GM18505 (cell line): ENCODE results near the gene C1QL4.
"Not testable (repeated sequence)": the region's sequence is repeated elsewhere in the genome, so short reads cannot be mapped to it uniquely, and the experiment has no call there.

ENCODE experiments used
- ATAC-seq: cut with Tn5 transposase; IDR thresholded peaks from one replicate; pipeline ENCODE4 v1.9.1; 2021; ENCODE audit not compliant: unreplicated experiment
- POLR2A ChIP-seq: IDR thresholded peaks from 4 replicates; pipeline ENCODE4 v1.6.1; 2011; ENCODE audit warnings: borderline replicate concordance; ENCODE audit not compliant: insufficient read depth, insufficient read length; ENCODE audit errors: extremely low read depth

Gene C1QL4

GRCh38 chr12:49314811-49315210, 22.2 kb downstream of the C1QL4 start:
- no peak for ATAC-seq
- no peak for TF ChIP-seq POLR2A

DNA sequence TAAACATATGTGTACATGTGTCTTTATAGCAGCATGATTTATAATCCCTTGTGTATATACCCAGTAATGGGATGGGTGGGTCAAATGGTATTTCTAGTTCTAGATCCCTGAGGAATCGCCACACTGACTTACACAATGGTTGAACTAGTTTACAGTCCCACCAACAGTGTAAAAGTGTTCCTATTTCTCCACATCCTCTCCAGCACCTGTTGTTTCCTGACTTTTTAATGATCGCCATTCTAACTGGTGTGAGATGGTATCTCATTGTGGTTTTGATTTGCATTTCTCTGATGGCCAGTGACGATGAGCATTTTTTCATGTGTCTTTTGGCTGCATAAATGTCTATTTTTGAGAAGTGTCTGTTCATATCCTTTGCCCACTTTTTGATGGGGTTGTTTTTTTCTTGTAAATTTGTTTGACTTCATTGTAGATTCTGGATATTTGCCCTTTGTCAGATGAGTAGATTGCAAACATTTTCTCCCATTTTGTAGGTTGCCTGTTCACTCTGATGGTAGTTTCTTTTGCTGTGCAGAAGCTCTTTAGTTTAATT, 26.5 kb downstream of the C1QL4 start:
- ATAC-seq = not testable (repeated sequence)

- ATAC-seq = no peak
- no peak for TF ChIP-seq POLR2A
These were observed 27.6 kb downstream of the C1QL4 start for GRCh38 chr12:49309386-49309785.

- TF ChIP-seq POLR2A = no peak
- no peak for ATAC-seq
These were observed 31.1 kb downstream of the C1QL4 start for GRCh38 chr12:49305762-49306510.

- TF ChIP-seq POLR2A = no peak
- ATAC-seq = no peak
These were observed 32.8 kb downstream of the C1QL4 start for GRCh38 chr12:49304161-49304560.

- no peak for TF ChIP-seq POLR2A
- ATAC-seq = no peak
These were observed 35.2 kb downstream of the C1QL4 start for GRCh38 chr12:49301760-49302159.

GRCh38 chr12:49298160-49298559, 38.8 kb downstream of the C1QL4 start:
- ATAC-seq = no peak
- TF ChIP-seq POLR2A = no peak

DNA sequence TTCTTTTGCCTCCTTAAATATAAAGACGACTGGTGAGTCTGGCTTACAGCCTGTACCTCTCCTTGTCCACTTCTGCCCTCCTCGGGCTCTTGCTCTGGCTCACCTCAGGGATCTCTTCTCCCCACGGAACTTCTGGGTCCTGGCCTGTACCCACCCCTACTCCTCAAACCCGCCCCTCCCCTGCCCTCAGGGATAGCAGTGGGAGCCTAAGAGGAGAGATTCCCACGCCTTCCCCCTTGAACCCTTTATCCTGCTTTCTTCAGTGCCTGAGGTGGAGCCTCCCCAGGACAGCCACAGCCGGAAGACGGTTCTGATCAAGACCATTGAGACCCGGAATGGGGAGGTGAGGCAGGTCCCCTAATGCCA, 39.3 kb downstream of the C1QL4 start:
- TF ChIP-seq POLR2A = no peak
- ATAC-seq = no peak

DNA sequence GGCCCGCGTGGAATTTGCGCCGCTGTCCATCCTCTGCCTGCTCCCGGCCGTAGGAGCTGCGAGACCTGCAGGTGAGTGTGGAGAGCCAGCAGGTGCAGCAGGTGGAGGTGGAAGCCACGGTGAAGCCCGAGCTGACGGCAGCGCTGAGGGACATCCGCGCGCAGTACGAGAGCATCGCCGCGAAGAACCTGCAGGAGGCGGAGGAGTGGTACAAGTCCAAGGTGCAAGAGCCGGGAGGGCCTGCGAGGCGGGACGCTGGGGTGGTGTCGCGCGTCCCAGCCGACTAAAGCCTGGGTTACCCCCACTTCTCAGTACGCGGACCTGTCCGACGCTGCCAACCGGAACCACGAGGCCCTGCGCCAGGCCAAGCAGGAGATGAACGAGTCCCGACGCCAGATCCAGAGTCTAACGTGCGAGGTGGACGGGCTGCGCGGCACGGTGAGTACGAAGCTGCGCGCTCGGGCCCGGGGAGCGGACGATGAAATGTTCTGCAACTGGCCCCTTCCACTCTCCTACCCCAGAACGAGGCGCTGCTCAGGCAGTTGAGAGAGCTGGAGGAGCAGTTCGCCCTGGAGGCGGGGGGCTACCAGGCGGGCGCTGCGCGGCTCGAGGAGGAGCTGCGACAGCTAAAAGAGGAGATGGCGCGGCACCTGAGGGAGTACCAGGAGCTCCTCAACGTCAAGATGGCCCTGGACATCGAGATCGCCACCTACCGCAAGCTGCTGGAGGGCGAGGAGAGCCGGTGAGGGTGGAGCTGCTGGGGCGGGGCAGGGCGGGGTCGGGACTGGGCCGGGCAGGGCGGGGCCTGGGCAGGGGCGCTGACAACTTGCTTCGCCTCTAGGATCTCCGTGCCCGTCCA, 39.9 kb downstream of the C1QL4 start:
- no peak for ATAC-seq

GRCh38 chr12:49296034-49296835, 40.8 kb downstream of the C1QL4 start:
- no peak for ATAC-seq
- no peak for TF ChIP-seq POLR2A

More for the DNA sequence above, 39.9 kb downstream of the C1QL4 start:
- no peak for TF ChIP-seq POLR2A

DNA sequence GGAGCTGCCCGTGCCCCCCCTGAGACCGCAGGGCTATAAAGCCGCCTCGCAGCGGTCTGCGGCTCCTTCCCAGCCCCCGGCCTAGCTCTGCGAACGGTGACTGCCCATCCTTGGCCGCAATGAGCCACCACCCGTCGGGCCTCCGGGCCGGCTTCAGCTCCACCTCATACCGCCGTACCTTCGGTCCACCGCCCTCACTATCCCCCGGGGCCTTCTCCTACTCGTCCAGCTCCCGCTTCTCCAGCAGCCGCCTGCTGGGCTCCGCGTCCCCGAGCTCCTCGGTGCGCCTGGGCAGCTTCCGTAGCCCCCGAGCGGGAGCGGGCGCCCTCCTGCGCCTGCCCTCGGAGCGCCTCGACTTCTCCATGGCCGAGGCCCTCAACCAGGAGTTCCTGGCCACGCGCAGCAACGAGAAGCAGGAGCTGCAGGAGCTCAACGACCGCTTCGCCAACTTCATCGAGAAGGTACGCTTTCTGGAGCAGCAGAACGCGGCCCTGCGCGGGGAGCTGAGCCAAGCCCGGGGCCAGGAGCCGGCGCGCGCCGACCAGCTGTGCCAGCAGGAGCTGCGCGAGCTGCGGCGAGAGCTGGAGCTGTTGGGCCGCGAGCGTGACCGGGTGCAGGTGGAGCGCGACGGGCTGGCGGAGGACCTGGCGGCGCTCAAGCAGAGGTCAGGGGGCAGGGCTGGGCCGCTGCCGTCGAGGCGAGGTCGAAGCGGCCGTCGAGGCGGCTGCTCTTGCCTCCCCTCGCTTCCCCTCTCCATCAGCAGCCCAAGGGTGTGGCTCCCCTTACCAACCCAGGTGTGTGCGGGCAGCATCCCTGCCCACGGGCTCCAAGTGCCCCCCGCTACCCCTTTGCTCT, 41.7 kb downstream of the C1QL4 start, which contains the start of gene PRPH:
TSS of gene PRPH (plus strand) at position 66 of the 855 bp plus-strand sequence. CDS start at position 120, 54 bp downstream.
- TF ChIP-seq POLR2A = no peak
- ATAC-seq = no peak

DNA sequence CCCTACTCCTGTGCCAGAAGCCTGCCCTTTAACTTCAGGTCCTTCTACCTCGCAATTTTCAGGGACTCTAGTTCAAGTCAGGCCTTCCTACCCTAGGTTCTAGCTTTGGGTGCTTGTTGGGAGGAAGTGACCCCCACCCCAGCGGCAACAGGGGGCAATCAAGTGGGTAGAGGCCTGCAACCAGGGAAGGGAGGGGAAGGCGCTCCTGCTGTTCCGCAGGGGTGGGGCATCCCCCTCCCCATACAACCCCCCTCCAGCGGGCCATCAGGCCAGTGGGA, 42.2 kb downstream of the C1QL4 start:
- ATAC-seq = no peak
- TF ChIP-seq POLR2A = no peak
